Stimulated activated CD4-positive, alpha-beta T cell treated with anti-CD3 and anti-CD28 coated beads, Interleukin-4, amount 100 ng/mL, for 48 hours (primary cell): ENCODE measurements around the gene ZNF777.
"Not testable (repeated sequence)": the region's sequence is repeated elsewhere in the genome, so short reads cannot be mapped to it uniquely, and the experiment has no call there.

Experiments used
- DNase-seq, 2 donors: peaks; one replicate each; pipeline ENCODE4 v3.0.0-alpha.2; 2020; ENCODE audit warnings: low read depth in 2 of 2

Gene ZNF777

GRCh38 chr7:149415391-149416071 is 45.3 kb downstream of the ZNF777 start:
- DNase-seq = no peak

- DNase-seq = peak; percentile 20 to 61
These were observed 46.0 kb downstream of the ZNF777 start for GRCh38 chr7:149414745-149415390.

GRCh38 chr7:149414171-149414570 is 46.7 kb downstream of the ZNF777 start:
- no peak for DNase-seq

- DNase-seq = not testable (repeated sequence)
These were observed 47.8 kb downstream of the ZNF777 start for GRCh38 chr7:149413083-149413482.

- DNase-seq = no peak
These were observed 51.0 kb downstream of the ZNF777 start for GRCh38 chr7:149409895-149410294.

- DNase-seq = no peak
These were observed 56.0 kb downstream of the ZNF777 start for GRCh38 chr7:149404825-149405224.

GRCh38 chr7:149404396-149404795 is 56.5 kb downstream of the ZNF777 start:
- no peak for DNase-seq

- DNase-seq = no peak
These were observed 62.6 kb downstream of the ZNF777 start for GRCh38 chr7:149398195-149398820.

- no peak for DNase-seq
These were observed 63.3 kb downstream of the ZNF777 start for GRCh38 chr7:149397470-149398043.

GRCh38 chr7:149388550-149389335 is 72.1 kb downstream of the ZNF777 start:
- DNase-seq = not testable (repeated sequence)

- not testable (repeated sequence) for DNase-seq
These were observed 74.3 kb downstream of the ZNF777 start for GRCh38 chr7:149386514-149386913.

GRCh38 chr7:149385195-149385950 is 75.5 kb downstream of the ZNF777 start:
- no peak for DNase-seq
